K562 (cell line): ENCODE results near the gene IL25. TPM values are rescaled to one million over a fixed set of nuclear protein-coding genes. Genes with fewer than 3 reads are reported as not detected.

Source experiments
- ARID1B ChIP-seq: fragments of 450-650 bp; IDR thresholded peaks from 2 replicates; pipeline ENCODE4 v1.6.1; 2016; ENCODE audit warnings: antibody characterized with exemption, mild to moderate bottlenecking, inconsistent platforms
- CTCF ChIP-seq, 3 experiments: IDR thresholded peaks in 2 of 3; conservative IDR thresholded peaks in 1 of 3; 2 replicates each; pipeline ENCODE4 v1.5.1; 2011 to 2012; ENCODE audit warnings: low read length in 3 of 3, mild to moderate bottlenecking in 3 of 3, control low read depth in 2 of 3, improper control_type of control experiment in 1 of 3, inconsistent platforms in 1 of 3, low read depth in 1 of 3, mixed read lengths in 1 of 3, moderate library complexity in 1 of 3; ENCODE audit not compliant: insufficient read depth in 2 of 3
- GATAD2A ChIP-seq: fragments of 450-650 bp; IDR thresholded peaks from 2 replicates; pipeline ENCODE4 v1.6.1; 2017
- HMBOX1 ChIP-seq: sonication (generic); IDR thresholded peaks from 2 replicates; pipeline ENCODE4 v1.6.1; 2016
- HNRNPL ChIP-seq: fragments of 200-400 bp; formaldehyde crosslinking; IDR thresholded peaks from 2 replicates; pipeline ENCODE4 v1.6.1; 2017; ENCODE audit warnings: low read depth, mild to moderate bottlenecking, low read length
- ZBTB11 ChIP-seq, 3 experiments: fragments of 200-800 bp in 1 of 3; fragments of 250-450 bp in 1 of 3; fragments of 450-650 bp in 1 of 3; sonication (Bioruptor Pico) in 1 of 3; sonication (Bioruptor generic) in 1 of 3; formaldehyde crosslinking in 1 of 3; IDR thresholded peaks; 2 replicates each; pipeline versions ENCODE4 v1.6.1 to v1.8.0; 2016 to 2022; ENCODE audit warnings: mild to moderate bottlenecking in 2 of 3, missing genetic modification characterization in 2 of 3, missing compliant biosample characterization in 1 of 3, moderate library complexity in 1 of 3
- ZBTB12 ChIP-seq: fragments of 250-450 bp; sonication (Bioruptor Pico); IDR thresholded peaks from 2 replicates; pipeline ENCODE4 v1.4.0; 2020
- ZBTB40 ChIP-seq, 2 experiments: fragments of 450-650 bp in 1 of 2; sonication (generic) in 1 of 2; formaldehyde crosslinking in 1 of 2; IDR thresholded peaks; 2 replicates each; pipeline versions ENCODE4 v1.7.1 to v1.9.0; 2016 to 2022; ENCODE audit warnings: inconsistent platforms in 1 of 2, mild to moderate bottlenecking in 1 of 2, missing genetic modification reagents in 1 of 2
- polyA plus RNA-seq, 8 experiments: library from polyadenylated mRNA; depleted of rRNA in 4 of 8; stranded (reverse) in 5 of 8; unstranded in 3 of 8; fragments of >200 nt; fragmentation: Nextera tagmentation in 2 of 8; fragmentation: Illumina TruSeq in 1 of 8; extraction: Ambion mirVana in 2 of 8; extraction: Trizol in 1 of 8; gene quantifications; 2 replicates each; pipeline versions ENCODE4 v1.2.1 to v1.2.3, GENCODE V29; 2011 to 2014; ENCODE audit warnings: inconsistent platforms in 1 of 8, missing spikeins in 1 of 8
- total RNA-seq, 7 experiments: library from RNA; depleted of rRNA in 6 of 7; stranded (reverse); fragments of >200 nt in 6 of 7; fragmentation: Illumina TruSeq in 2 of 7; extraction: Trizol in 2 of 7; gene quantifications; 2 replicates each; pipeline versions ENCODE4 v1.2.1 to v1.2.3, GENCODE V29; 2011 to 2021; ENCODE audit warnings: low replicate concordance in 1 of 7

The IL25 gene
- total and polyA plus RNA-seq, 9 of the 15 experiments (the other 6 are each of a cell fraction or from before 2014, with no cell fraction given): not detected

GRCh38 chr14:23345987-23346692 is 26.5 kb upstream of the IL25 start (continued):
- TF ChIP-seq ZBTB40 (IDR thresholded peaks at IDR 0.05): 0 out of 2 replicates have a peak, but pooled peaks have one; percentile 21
- TF ChIP-seq ZBTB40 (CRISPR knock-in tag; IDR thresholded peaks at IDR 0.05): no peak
- TF ChIP-seq HNRNPL: no peak
- peak in 1 of 3 experiments; percentile 16; a peak in 1 of 6 replicates for TF ChIP-seq ZBTB11 (CRISPR knock-in tag; IDR thresholded peaks at IDR 0.05)
- TF ChIP-seq ZBTB12 (CRISPR knock-in tag): no peak
- TF ChIP-seq HMBOX1: peak; percentile 45; the same call in 1 of the 2 replicates
- peak; percentile 48 to 70 (median 51) for TF ChIP-seq CTCF (IDR thresholded peaks at IDR 0.05 in 2 of 3, conservative IDR thresholded peaks at IDR 0.05 in 1 of 3; ENCODE audit: insufficient read depth in 2 of 3, low read depth in 1 of 3, low read length in 3 of 3)
- TF ChIP-seq GATAD2A: peak; percentile 41; the same call in 1 of the 2 replicates
- TF ChIP-seq ARID1B: 0 out of 2 replicates have a peak, but pooled peaks have one; percentile 38
